GDM1 (cell line): ENCODE results near the gene PCBP4.

Source experiments
- DNase-seq: peaks from one replicate; lab custom pipeline; 2025; lab: John Stamatoyannopoulos, UW

The PCBP4 gene

DNA sequence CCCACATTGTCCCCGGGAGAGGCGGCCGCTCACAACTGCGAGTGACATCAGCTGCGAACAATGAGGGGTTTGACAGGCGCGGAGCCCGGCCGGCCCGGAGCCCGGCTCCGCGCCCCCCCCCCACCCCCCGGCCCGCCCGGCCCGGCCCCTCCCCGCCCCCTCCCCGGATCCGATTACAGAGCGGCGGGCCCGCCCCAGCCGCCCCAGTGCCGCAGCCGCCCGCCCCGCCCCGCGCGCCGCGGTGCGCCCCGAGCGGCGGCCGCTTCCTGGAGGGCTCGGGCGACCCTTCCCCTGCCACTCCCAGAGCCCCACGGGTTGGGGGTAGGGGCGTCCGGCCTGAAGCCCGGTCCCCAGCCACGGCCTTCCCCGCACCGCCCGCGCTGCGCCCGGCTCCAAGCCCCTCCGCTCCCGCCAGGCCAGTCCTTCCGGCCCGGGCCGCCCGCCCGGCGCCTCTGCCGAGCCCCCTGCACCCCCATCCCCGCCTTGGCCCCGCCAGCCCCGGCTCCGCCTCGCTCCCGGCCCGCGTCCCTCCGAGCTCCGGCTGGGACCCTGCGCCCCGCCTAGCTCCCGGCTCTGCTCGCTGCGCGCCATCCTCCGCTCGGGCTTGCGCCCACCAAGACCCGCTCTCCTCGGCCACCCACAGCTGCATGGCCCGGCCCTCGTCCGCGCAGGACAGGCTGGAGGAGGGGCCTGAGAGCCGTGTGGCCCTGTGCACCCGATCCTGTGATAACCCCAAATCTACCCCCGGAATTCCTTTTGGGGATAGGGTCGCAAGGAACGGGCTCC is at the start of gene PCBP4:
PCBP4 (minus strand) TSS at position 71 of the 786 bp plus-strand sequence. CDS start 6,214 bp downstream, outside the sequence.
- no peak for DNase-seq

DNA sequence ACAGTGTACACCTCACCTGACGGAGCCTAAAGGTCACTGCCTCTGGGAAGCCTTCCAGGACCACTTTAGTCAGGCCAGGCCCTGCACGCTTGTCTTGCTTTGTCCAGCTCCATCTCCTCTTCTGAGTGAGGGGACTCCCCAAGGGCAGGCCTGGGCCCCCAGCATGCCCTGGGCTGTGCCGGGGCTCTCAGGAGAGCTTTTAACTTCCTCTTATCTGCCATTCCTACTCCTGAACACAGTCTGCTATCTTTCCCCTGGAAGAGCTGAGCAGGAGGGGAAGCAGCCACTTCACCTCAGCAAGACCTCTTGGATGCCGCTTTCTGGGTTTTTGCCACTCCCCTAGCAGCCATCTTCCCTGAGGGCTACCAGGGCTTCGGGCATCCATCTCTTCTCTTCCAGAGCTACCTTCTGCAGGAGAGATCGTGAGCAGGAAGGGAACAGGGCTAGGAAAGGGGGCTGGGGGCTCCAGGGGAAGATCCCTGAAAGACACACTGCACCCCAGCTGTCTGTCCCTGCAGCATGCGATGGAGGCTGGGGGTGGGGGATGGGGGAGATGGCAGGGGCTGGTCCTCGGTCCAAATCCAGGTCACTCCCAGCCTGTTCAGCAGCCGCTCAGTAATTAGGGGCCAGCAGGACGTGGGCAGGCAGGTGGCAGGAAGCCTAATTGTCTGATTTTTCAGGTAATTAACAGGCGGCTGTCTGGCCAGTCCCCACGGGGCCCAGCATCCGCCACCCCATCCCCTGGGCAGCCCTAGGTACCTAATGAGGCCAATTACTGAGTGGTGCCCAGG is 48.4 kb upstream of the PCBP4 start:
- DNase-seq, result no peak

DNA sequence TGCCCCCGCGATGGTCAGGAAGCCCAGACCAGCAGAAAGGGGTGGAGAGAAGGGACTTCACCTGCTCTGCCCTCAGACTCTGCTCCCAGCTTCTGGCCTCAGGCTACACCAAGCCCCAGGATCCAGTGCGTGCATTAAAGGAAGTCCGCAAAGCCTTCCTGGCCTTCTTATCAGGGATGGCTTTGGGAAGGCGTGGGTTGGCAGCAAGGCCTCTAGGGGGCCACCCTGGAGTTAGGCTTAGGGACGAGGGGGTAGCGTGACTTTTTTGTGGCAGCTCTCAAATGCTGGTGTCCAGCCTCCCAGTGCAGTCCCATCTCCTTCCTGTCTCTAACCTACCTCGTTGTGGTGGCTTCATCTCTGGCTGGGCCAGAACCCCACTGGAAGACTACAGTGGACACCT is 47.4 kb upstream of the PCBP4 start:
- DNase-seq, result no peak

DNA sequence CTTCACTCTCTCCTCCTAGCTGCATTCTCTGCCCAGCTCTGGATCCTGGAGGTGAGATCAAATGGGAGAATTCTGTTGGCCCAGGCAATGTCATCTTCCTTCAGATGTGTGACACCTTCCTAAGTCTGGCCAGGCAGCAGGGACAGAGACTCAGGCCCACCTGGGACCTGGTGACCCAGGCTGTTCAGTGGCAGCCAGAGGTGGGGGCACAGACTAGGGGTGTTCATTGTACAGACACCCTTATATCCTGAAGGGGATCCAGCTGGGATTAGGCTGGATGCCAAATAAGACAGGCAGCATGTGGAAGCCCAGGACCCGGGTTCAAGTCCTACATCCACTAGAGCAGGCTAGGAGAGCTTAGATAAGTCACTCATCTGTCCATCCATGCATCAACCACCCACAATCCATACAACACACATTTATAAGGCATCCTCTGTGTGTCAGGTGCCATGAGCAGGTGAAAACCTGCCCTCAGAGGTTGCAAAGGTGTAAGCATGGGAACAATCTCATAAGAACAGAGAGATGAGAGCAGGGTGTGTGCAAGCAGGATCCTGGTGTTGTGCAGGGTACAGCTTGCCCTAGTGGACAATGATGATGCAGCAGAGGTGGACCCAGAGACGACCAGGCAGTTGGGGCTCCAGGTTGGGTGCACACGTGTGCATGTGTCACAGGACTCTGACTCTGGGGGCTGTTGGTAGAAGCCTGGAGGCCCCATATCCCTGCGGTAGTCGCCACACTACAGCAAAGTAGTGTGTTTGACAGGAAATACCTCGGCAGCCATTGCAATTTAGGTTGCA is 46.7 kb upstream of the PCBP4 start:
- no peak for DNase-seq

DNA sequence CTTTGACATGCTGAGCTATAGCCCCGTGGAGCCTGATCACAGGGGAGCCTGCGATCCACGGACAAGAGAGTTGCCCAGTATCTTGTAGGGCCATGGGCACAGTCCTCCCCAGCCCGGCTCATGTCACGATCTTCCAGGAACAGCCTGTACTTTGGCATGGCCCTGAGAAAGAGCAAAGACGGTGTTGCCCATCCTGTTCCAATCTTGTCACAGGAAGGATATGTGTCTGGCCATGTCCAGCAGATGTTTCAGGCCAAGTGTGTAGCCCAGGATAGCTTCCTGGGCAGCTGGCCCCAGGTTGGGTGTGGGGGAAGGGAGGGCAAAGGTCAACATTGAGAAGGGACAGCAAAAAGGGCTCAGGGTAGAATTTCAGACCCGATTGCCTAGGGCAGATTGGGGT is 45.4 kb upstream of the PCBP4 start:
- no peak for DNase-seq

DNA sequence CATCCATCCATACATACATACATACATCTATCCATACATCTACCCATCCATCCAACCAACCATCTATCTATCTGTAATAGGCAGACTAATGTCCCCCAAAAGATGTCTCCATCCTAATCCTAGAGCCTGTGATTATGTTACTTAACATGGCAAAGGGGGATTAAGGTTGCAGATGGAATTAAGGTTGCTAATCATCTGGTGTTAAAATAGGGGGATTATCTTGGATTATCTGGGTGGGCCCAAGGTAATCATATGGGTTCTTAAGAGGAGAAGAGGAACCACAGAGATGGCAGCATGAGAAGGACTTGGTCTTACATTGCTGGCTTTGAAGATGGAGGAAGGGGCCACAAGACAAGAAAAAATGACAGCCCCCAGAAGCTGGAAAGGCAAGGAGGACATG is 43.2 kb upstream of the PCBP4 start:
- DNase-seq, result no peak

DNA sequence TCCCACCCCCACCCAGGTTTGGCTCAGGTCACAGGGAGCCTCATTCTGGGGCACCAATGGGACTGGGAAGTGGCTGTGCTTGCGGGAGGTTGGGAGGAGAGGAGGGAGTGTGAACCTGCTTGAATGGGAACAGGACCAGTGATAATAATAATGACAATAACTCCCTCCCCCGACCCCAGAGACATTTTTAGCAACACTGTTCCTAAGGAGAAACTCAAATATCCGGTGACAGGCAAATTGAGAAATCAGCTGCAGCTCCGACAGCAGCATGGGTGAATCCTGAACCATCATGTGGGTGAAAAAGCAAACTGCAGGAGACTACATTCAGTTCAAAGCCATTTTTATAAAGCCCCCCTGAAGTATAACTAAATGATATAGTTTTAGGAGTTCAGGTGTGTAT is 40.0 kb upstream of the PCBP4 start:
- no peak for DNase-seq

DNA sequence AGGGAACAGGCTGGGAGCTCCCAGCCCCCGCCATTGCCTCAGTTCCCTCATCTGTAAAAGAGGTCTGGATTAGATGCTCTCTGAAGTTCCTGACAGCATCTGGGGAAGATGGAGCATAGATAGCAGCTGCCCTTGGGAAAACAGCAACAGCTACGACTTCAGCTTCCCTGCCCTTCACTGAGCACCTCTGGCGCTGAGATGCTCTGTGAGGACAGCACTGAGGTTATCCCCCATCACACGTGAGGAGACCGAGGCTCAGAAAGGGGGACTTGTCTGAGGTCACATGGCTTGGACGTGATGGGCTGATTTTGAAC is 39.5 kb upstream of the PCBP4 start:
- no peak for DNase-seq

DNA sequence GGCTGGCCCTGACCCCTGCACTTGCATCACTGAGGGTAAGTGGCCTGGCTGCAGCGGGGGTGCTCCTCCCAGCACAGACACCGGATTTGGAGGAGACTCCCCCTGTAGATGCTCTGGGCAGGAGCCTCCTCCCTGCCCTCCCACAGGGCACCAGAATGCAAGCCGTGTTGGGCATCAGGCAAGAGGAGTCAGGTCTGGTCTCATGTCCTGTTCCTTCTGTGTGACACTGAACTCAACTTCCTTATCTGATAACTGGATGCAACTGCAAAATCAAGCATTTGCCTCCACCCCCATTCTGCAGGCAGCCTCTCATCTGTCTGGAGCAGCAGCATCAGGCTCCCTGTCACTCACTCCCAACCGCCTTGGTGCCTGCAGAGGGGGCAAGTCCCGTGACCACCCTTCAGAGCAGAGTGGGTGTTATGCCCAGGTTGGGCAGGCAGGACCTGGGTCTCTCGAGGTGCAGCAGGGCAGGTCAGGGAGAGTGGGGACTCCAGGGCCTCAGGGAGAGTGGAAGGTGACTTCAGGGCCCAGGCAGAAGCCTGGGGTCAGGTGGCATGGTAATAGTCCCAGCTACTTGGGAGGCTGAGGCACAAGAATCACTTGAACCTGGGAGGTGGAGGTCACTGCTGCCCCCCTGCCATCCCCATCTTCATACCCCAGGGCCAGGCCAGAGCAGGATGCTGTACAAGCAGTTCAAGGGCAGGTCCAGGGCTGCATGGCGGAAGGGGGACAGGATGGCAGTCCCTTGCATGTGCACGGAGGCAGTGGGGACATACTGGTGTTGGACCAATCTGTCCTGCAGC is 39.0 kb upstream of the PCBP4 start:
- DNase-seq, result no peak

DNA sequence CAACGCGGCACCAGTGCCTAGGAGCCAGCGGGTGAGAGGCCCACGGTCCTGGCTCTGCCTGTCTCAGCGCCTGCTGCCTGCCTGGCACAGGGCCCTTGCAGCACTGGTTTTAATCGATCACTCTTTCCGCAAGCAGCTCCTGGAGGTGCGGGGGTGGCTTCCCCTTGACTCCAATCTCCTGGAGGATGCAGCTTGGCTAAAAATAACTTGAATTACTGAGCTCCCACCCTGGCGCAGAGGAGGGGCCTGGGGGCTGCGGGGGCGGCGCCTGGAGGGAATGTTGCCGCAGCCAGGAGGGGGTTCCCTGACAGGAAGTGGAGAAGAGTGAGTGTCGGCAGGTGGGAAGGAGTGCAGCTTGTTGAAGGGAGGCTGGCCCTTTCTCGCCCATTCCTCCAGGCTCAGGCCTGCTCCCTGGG is 38.3 kb upstream of the PCBP4 start:
- DNase-seq, result no peak

DNA sequence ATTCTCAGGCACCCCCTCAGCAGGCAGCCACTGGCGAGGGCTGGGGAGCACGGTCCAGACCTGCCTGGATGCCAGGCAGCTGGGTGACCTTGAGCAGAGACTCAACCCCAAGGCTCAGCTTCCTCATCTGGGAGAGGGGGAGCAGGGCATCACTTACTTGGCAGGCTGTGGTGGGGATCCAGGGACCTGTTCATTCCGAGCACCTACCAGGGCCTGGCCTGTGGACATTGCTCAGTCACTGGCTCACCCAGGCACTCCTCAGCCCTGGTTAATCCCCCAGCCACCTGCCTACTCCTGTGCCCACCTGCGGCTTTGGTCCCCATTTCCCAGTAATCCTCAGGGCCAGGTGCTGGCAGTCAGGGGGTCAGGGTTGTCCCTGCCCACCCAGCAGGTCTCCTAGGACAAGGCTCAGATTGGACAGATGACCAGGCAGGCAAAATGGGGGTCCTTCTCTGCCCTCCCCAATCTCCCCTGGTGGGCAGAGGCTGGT is 37.7 kb upstream of the PCBP4 start:
- DNase-seq, result no peak

DNA sequence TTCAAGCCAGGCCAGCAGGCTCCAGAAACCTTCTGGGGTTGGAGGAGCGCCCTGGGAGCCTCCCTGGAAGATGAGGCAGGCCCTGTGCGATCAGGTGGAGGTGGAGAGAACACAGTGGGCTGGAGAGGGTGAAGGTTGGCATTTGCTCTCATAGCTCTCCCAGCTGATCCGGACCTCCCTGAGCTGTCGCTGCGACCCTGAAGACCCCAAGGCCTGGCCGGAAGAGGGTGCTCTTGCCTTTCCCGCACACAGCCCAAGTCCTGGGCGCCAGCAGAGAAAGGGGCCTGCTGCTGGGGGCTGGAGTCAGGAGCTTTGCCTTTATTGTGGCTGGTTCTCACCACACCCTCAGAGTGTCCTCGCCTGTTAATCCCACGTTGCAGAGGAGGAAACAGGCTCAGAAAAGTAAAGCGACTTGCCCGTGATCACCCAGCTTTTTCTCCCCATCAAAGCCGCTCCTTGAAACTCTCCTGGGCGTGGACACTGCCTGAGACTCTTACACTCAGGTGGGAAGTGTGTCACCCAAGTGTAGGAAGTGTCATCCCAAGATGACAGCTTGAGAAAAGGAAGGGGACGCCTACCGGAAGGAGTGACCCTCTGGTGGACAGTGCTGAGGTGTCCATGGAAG is 37.0 kb upstream of the PCBP4 start:
- peak; percentile 45 for DNase-seq

DNA sequence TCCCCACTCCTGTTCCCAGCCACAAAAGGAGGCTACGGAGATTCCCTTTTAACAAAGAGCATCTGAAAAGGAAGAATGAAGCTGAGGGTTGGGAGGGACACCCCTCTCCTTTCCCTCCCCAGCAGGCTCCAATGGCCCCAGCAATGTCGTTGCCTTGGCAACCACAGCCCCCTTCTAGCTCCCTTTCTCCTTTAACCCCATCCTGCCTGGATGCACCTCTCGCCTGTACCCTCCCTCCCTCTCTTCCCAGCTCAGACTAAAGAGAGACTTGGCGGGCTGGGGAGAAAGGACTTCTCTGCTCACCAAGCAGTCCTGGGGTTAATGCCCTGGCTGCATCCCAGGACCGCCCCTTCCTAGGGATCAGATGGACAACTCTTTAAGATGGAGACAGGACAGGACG is 35.5 kb upstream of the PCBP4 start:
- DNase-seq, result no peak

DNA sequence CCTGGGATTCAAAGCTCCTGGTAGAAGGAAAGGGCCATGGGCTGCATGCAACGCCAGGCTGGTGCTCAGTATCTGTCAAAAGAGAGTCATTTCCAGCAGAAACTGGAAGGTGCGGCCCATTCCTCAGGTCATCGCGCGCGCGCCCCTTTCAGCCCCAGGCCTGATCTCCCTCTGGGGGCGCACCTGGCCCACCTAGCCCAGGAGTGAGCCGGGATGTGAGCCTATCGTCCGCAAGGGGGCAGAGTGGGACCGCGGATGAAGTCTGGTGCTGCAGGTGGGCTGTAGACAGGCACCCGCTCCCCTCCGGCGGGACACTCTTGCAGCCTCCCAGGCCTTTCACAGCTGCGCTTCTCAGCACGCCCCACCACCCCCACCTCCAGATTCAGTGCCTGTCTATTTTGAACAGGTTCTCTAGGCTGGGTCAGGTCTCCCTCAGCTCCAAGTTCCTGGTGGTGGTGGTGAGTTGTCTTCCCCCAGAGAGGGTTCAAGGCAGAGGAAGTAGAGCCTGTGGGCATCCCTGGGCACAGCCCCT is 34.3 kb upstream of the PCBP4 start:
- DNase-seq, result peak; percentile 69

DNA sequence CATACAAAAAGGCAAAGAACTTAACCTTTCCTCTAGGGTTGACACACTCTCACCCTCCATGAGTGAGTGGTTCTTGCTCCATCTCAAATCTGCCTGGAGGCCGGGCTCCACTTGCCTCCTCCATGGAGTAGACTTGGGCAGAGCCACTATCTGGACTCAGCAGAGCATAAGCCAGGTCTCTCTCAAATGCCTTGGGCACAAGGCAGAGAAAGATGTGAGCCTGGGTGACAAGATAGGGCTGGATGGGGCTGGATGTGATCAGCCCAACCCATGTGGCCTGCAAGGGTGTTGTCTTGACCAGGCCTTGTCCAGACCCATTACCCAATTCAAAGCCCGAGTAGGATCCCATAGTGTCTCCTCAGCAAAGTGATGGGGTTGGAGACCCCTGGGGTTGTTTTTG is 32.6 kb upstream of the PCBP4 start:
- DNase-seq, result no peak

DNA sequence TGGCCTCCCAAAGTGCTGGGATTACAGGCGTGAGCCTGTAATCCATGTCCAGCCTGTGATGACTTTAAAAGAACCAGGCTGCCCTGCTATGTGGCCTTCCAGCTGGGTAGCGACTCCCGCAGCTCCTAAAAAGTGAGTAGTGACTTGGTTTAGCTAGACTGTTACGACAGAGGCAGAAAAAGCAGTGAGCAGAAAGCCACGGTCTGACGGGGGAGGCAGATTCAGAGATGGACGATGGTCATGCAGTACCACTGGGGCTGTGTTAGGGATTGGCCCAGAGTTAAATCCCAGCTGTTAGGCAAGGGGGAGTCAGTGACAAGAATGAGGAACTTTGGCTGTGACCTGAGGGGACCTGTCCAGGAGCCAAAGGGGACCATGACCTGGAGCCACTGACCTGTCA is 31.5 kb upstream of the PCBP4 start:
- DNase-seq, result no peak

DNA sequence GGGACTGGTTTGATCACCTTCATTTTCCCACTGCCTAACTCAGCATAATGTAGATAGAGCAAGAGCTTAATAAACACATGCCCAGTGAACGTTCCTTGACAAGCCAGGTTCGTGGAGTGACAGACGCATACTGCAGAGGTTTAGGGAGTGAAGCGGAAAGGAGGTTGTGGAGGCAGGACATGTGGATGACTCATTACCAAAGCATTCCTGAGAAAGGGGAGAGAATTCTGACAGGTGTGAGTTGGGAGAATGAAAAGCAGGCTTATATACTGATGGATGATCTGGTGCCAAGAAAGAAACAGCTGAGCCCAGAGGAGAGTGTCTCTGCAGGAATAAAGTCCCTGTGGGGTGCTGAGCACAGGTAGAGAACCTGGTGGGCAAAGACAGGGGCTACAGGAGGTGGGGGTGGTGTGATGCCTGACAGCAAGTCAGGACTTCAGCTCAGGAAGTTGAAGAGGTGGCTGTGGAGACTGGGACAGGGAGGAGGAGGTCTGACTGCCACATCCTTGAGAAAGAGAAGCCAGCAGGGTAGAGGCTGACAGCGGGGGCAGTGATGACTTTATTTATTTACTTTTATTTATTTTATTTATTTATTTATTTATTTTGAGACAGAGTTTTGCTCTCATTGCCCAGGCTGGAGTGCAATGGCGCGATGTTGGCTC is 30.8 kb upstream of the PCBP4 start:
- DNase-seq, result no peak

DNA sequence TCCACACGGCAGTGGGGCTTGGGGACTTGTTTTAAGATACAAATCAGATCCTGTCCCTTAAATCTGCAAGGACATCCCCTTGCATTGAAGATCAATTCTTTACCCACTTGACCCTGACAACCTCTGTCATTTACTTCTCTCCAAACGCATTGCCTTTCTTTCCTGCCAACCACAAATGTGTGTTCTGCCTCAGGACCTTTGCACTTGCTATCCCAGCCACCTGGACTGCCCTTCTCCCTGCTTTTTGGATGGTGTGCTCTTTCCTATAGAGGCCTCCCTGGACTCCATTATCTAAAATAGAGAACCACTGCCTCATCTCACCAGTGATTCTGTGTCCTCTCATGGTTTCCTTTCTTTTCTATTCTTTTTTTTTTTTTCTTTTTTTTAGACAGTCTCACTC is 29.9 kb upstream of the PCBP4 start:
- DNase-seq, result no peak

DNA sequence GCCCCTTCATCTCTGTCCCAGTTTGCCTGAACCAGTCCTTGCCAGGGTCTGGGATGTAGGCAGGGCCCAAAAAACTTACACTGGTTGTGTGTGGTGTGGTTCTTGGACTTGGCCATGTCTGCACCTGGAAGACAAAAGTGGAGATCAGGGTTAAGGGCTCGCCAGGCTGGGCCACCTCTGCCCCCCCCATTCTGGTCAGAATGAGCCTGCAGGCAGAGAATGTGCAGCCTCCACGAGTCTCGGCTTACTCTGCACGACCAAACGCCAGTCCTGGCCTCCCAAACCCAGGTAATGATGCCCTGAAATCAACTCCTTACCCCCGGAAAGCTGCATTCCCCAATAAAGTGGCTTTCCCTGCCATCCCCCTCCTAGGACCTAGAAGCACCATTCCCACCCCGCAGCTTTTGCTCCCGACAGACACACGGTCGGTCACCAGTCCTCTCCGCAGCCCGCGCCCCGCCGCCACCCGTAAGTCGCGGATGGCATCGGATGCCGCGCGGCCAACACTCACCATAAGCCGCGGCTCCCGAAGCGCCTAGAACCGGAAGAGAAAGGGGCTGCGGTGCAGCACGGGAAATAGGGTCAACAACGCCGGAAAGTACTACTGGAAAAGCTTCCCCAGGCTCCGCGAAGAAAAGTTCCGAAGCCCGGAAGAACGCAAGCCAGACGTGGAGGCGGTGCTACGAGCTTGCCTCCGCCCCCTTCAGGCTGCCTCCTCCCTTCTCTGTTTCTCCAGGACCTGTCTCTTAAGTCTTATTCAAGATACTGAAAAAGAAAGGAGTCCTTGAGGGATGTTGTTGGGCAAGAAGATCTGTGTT is 28.3 kb upstream of the PCBP4 start, which contains the start of gene RPL29:
RPL29 (minus strand) TSS at position 550 of the 818 bp plus-strand sequence; CDS start at position 116, 434 bp downstream.
- DNase-seq, result peak; percentile 91
